HepG2 (cell line): ENCODE results near the gene THOC6. TPM values are rescaled to one million over a fixed set of nuclear protein-coding genes. Genes with fewer than 3 reads are reported as not detected.

Experiments
- ATAC-seq: fragments of 200-7000 bp; cut with Tn5 transposase; 3 replicates; pipeline ENCODE4 v1.9.1; 2020; ENCODE audit warnings: mild to moderate bottlenecking, moderate library complexity
- BruUV-seq: library from RNA; stranded (reverse); fragments of 400-500 nt; replicated peaks from 2 replicates; lab custom pipeline; 2021; lab: Mats Ljungman, UMichigan
- CTCF ChIA-PET: fragments of 300-600 bp; formaldehyde crosslinking; extraction: SDS; loops from one replicate; lab custom pipeline; 2021; ENCODE audit warnings: low total read pairs, inconsistent platforms, low intra/inter-chr PET ratio; lab: Yijun Ruan, JAX
- POLR2A ChIA-PET: fragments of 350-600 bp; sonication (Branson Sonifier 250); formaldehyde crosslinking; loops from one replicate; lab custom pipeline; 2020; ENCODE audit warnings: antibody characterized with exemption, inconsistent platforms; lab: Yijun Ruan, JAX
- DNase-seq: peaks from one replicate; pipeline ENCODE4 v3.0.0-alpha.2; 2015; ENCODE audit warnings: low spot score
- FAIRE-seq: peaks from 3 replicates; lab custom pipeline; 2011; peaks lifted over from hg19 to GRCh38; lab: Jason Lieb, UNC
- H2AFZ ChIP-seq: one replicate; pipeline ENCODE4 v1.6.1; 2011; ENCODE audit warnings: low read length, inconsistent platforms
- H3K27ac ChIP-seq: fragments of 300-600 bp; 3 replicates; pipeline ENCODE4 v1.8.0; 2011; ENCODE audit warnings: mixed run types, mild to moderate bottlenecking, mixed read lengths, low read length, inconsistent platforms; ENCODE audit not compliant: insufficient read depth; ENCODE audit errors: extremely low read length
- H3K27me3 ChIP-seq, 2 experiments: fragments of 200-600 bp in 1 of 2; 2 replicates in 1 of 2; 3 replicates in 1 of 2; pipeline versions ENCODE4 v1.6.0 to v1.8.0; 2011; ENCODE audit warnings: low read length in 2 of 2, mild to moderate bottlenecking in 2 of 2, moderate library complexity in 2 of 2, inconsistent platforms in 1 of 2; ENCODE audit not compliant: insufficient read depth in 2 of 2, control insufficient read depth in 1 of 2
- H3K36me3 ChIP-seq, 2 experiments: fragments of 200-600 bp in 1 of 2; replicated peaks in 1 of 2; 2 replicates in 1 of 2; 3 replicates in 1 of 2; pipeline versions ENCODE4 v1.5.1 to v1.8.0; 2011; ENCODE audit warnings: low read length in 2 of 2, inconsistent platforms in 1 of 2; ENCODE audit not compliant: insufficient read depth in 2 of 2, control insufficient read depth in 1 of 2
- H3K4me1 ChIP-seq: 2 replicates; pipeline ENCODE4 v1.5.1; 2012; ENCODE audit warnings: low read length, inconsistent platforms; ENCODE audit not compliant: insufficient read depth
- H3K4me2 ChIP-seq: 2 replicates; pipeline ENCODE4 v1.6.0; 2011; ENCODE audit warnings: low read depth, low read length, inconsistent platforms
- H3K4me3 ChIP-seq, 3 experiments: fragments of 200-600 bp in 1 of 3; sonication (generic), shearing (Covaris generic) in 1 of 3; replicated peaks in 1 of 3; 2 replicates each; pipeline ENCODE4 v1.5.1; 2011 to 2016; ENCODE audit warnings: low read length in 3 of 3, inconsistent platforms in 2 of 3, low read depth in 2 of 3, mild to moderate bottlenecking in 2 of 3, control low read depth in 1 of 3, mixed read lengths in 1 of 3; ENCODE audit not compliant: insufficient read depth in 1 of 3
- H3K79me2 ChIP-seq: one replicate; pipeline ENCODE4 v1.6.1; 2011; ENCODE audit warnings: low read length, inconsistent platforms; ENCODE audit not compliant: insufficient read depth
- H3K9ac ChIP-seq: 2 replicates; pipeline ENCODE4 v1.6.0; 2011; ENCODE audit warnings: mild to moderate bottlenecking, low read depth, low read length, inconsistent platforms; ENCODE audit not compliant: insufficient read depth
- H3K9me3 ChIP-seq: 2 replicates; pipeline ENCODE4 v1.5.1; 2012; ENCODE audit warnings: mild to moderate bottlenecking, low read length
- H4K20me1 ChIP-seq: 2 replicates; pipeline ENCODE4 v1.6.0; 2011; ENCODE audit warnings: inconsistent platforms, mild to moderate bottlenecking, low read length, moderate library complexity; ENCODE audit not compliant: insufficient read depth
- AHR ChIP-seq: IDR thresholded peaks from 2 replicates; pipeline ENCODE4 v1.6.1; 2018; ENCODE audit warnings: missing genetic modification reagents, missing compliant biosample characterization
- ELF4 ChIP-seq: sonication (generic); formaldehyde crosslinking; IDR thresholded peaks from 2 replicates; pipeline ENCODE4 v1.5.0; 2020; ENCODE audit warnings: missing genetic modification reagents, mild to moderate bottlenecking, moderate library complexity, borderline replicate concordance
- MAZ ChIP-seq, 2 experiments: sonication (generic) in 1 of 2; formaldehyde crosslinking in 1 of 2; IDR thresholded peaks; 2 replicates each; pipeline versions ENCODE4 v1.5.0 to v1.6.1; 2012 to 2020; ENCODE audit warnings: low read depth in 2 of 2, mild to moderate bottlenecking in 2 of 2, borderline replicate concordance in 1 of 2, improper control_type of control experiment in 1 of 2, low read length in 1 of 2, missing genetic modification reagents in 1 of 2, moderate library complexity in 1 of 2
- PHF5A ChIP-seq: IDR thresholded peaks from one replicate; pipeline ENCODE4 v1.6.1; 2018; ENCODE audit warnings: low read depth, missing genetic modification reagents; ENCODE audit not compliant: unreplicated experiment
- SP4 ChIP-seq: sonication (generic); formaldehyde crosslinking; IDR thresholded peaks from 2 replicates; pipeline ENCODE4 v1.8.1; 2023; ENCODE audit warnings: mild to moderate bottlenecking, missing genetic modification reagents
- ZC3H4 ChIP-seq: sonication (generic); formaldehyde crosslinking; IDR thresholded peaks from 2 replicates; pipeline ENCODE4 v1.4.0; 2020; ENCODE audit warnings: missing genetic modification reagents, borderline replicate concordance
- ZNF547 ChIP-seq: sonication (generic); formaldehyde crosslinking; IDR thresholded peaks from 2 replicates; pipeline ENCODE4 v1.5.1; 2020; ENCODE audit warnings: mild to moderate bottlenecking, missing genetic modification reagents
- WGBS: methylation state at CpG from one replicate; pipeline ENCODE4 v1.1.6; 2017; ENCODE audit warnings: low lambda C conversion rate; 5-methylcytosine and 5-hydroxymethylcytosine counted together
- in situ Hi-C: cut with HindIII; loops from 2 replicates; pipeline ENCODE4 v1.10.0; 2017; ENCODE audit warnings: low pct_unique_long_range_greater_than_20kb; ENCODE audit not compliant: extremely low pct_ligation_motif_present
- intact Hi-C: fragments of 100-400 bp; cut with micrococcal nuclease; formaldehyde crosslinking; loops from one replicate; pipeline ENCODE4 v1.10.0; 2022; ENCODE audit not compliant: unreplicated experiment
- polyA plus RNA-seq, 8 experiments: library from polyadenylated mRNA; depleted of rRNA in 3 of 8; stranded (reverse) in 7 of 8; unstranded in 1 of 8; fragments of >200 nt; fragmentation: Illumina TruSeq in 4 of 8; extraction: Trizol in 4 of 8; gene quantifications; 2 replicates each; pipeline versions ENCODE4 v1.2.1 to v1.2.3, GENCODE V29; 2011 to 2016; ENCODE audit warnings: low read depth in 4 of 8, missing spikeins in 1 of 8, mixed read lengths in 1 of 8; ENCODE audit not compliant: insufficient read depth in 1 of 8
- total RNA-seq, 5 experiments: library from RNA; depleted of rRNA; stranded (reverse); fragments of >200 nt; fragmentation: Illumina TruSeq; extraction: Trizol; gene quantifications; 2 replicates each; pipeline ENCODE4 v1.2.3, GENCODE V29; 2016; ENCODE audit warnings: low read depth in 1 of 5
- TF ChIP-seq, protein P1 (sequence below): sonication (generic); formaldehyde crosslinking; IDR thresholded peaks from 2 replicates; pipeline ENCODE4 v1.4.0; 2020; ENCODE audit warnings: missing genetic modification reagents
- TF ChIP-seq, protein P2 (sequence below): sonication (generic); formaldehyde crosslinking; IDR thresholded peaks from 2 replicates; pipeline ENCODE4 v1.4.0; 2020; ENCODE audit warnings: mild to moderate bottlenecking, missing genetic modification reagents, borderline replicate concordance
- TF ChIP-seq, protein P3 (sequence below): sonication (generic); formaldehyde crosslinking; IDR thresholded peaks from 2 replicates; pipeline ENCODE4 v1.9.0; 2022; ENCODE audit warnings: low read depth, missing genetic modification reagents

The THOC6 gene
- total and polyA plus RNA-seq, 2 of the 13 experiments (the other 11 are each of a cell fraction or from before 2014, with no cell fraction given) = 32.1 to 37.0 TPM

DNA sequence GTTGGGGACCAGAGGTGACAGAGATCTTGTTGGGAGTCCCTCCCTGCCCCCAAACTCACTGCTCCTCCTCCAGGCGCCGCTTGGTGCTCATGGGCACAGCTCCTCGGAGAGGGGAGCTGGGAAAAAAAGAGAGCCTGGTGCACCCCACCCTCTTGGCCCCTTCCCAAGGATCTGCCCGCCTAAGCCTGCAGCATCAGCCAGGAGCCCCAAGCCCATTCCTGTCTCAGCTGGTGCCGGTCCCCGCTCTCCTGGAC, 493 bp upstream of the THOC6 start (continued):
- TF ChIP-seq, protein P1, sequence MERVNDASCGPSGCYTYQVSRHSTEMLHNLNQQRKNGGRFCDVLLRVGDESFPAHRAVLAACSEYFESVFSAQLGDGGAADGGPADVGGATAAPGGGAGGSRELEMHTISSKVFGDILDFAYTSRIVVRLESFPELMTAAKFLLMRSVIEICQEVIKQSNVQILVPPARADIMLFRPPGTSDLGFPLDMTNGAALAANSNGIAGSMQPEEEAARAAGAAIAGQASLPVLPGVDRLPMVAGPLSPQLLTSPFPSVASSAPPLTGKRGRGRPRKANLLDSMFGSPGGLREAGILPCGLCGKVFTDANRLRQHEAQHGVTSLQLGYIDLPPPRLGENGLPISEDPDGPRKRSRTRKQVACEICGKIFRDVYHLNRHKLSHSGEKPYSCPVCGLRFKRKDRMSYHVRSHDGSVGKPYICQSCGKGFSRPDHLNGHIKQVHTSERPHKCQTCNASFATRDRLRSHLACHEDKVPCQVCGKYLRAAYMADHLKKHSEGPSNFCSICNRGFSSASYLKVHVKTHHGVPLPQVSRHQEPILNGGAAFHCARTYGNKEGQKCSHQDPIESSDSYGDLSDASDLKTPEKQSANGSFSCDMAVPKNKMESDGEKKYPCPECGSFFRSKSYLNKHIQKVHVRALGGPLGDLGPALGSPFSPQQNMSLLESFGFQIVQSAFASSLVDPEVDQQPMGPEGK (CRISPR knock-in tag) = 0 out of 2 replicates have a peak, but pooled peaks have one; percentile 3
- TF ChIP-seq PHF5A (peak; percentile 4), ZC3H4 (0 out of 2 replicates have a peak, but pooled peaks have one; percentile 28)

DNA sequence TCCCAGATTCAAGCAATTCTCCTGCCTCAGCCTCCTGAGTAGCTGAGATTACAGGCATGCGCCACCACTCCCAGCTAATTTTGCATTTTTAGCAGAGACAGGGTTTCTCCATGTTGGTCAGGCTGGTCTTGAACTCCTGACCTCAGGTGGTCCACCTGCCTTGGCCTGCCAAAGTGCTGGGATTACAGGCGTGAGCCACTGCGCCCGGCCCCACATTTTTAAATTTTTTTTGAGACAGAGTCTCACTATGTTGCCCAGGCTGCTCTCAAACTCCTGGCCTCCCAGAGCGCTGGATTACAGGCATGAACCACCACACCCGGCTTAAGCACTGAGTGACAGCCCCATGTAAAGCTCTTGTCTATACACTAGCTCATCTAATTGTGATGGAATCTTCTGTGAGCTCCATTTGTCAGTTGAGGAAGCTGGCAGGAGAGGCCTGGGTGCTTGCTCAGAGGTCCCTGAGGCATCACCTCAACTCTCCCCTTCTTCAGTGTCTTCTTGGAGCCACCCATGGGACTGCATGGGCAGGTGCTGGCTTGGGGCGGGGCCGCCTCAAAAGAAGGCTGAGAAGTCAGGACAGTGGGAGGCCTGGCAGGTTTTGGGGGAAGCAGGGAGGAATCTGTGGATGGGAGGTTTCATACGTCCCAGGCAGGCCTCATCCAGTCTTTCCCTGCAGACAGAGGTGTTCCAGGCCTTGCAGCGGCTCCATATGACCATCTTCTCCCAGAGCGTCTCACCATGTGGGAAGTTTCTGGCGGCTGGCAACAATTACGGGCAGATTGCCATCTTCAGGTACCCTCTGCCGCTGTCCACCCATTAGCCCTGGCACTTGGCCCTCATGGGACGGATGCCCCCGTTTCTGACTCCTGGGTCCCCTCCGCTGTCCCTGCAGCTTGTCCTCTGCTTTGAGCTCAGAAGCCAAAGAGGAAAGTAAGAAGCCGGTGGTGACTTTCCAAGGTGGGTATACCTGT, 1.5 kb downstream of the THOC6 start:
- Histone ChIP-seq H3K27me3 (peaks cover 2 to 19% of the 10 kb centered on the region in 2 experiments), H3K27ac (no peak overlapping the region), H2AFZ (no peak overlapping the region)
- no TSS peak for BruUV-seq
- WGBS = 98% methylated on average over 17 of the region's 18 CpGs
- FAIRE-seq = no peak
- TF ChIP-seq, protein P2, sequence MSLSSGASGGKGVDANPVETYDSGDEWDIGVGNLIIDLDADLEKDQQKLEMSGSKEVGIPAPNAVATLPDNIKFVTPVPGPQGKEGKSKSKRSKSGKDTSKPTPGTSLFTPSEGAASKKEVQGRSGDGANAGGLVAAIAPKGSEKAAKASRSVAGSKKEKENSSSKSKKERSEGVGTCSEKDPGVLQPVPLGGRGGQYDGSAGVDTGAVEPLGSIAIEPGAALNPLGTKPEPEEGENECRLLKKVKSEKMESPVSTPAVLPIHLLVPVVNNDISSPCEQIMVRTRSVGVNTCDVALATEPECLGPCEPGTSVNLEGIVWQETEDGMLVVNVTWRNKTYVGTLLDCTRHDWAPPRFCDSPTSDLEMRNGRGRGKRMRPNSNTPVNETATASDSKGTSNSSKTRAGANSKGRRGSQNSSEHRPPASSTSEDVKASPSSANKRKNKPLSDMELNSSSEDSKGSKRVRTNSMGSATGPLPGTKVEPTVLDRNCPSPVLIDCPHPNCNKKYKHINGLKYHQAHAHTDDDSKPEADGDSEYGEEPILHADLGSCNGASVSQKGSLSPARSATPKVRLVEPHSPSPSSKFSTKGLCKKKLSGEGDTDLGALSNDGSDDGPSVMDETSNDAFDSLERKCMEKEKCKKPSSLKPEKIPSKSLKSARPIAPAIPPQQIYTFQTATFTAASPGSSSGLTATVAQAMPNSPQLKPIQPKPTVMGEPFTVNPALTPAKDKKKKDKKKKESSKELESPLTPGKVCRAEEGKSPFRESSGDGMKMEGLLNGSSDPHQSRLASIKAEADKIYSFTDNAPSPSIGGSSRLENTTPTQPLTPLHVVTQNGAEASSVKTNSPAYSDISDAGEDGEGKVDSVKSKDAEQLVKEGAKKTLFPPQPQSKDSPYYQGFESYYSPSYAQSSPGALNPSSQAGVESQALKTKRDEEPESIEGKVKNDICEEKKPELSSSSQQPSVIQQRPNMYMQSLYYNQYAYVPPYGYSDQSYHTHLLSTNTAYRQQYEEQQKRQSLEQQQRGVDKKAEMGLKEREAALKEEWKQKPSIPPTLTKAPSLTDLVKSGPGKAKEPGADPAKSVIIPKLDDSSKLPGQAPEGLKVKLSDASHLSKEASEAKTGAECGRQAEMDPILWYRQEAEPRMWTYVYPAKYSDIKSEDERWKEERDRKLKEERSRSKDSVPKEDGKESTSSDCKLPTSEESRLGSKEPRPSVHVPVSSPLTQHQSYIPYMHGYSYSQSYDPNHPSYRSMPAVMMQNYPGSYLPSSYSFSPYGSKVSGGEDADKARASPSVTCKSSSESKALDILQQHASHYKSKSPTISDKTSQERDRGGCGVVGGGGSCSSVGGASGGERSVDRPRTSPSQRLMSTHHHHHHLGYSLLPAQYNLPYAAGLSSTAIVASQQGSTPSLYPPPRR (CRISPR knock-in tag) = no peak
- TF ChIP-seq AHR (CRISPR knock-in tag) (no peak), MAZ (IDR thresholded peaks at IDR 0.05; ENCODE audit: borderline replicate concordance, low read depth, low read length) (no peak), MAZ (CRISPR knock-in tag; IDR thresholded peaks at IDR 0.05; ENCODE audit: low read depth) (no peak), SP4 (no peak), ZNF547 (CRISPR knock-in tag) (no peak), ELF4 (CRISPR knock-in tag) (no peak)
- TF ChIP-seq, protein P3, sequence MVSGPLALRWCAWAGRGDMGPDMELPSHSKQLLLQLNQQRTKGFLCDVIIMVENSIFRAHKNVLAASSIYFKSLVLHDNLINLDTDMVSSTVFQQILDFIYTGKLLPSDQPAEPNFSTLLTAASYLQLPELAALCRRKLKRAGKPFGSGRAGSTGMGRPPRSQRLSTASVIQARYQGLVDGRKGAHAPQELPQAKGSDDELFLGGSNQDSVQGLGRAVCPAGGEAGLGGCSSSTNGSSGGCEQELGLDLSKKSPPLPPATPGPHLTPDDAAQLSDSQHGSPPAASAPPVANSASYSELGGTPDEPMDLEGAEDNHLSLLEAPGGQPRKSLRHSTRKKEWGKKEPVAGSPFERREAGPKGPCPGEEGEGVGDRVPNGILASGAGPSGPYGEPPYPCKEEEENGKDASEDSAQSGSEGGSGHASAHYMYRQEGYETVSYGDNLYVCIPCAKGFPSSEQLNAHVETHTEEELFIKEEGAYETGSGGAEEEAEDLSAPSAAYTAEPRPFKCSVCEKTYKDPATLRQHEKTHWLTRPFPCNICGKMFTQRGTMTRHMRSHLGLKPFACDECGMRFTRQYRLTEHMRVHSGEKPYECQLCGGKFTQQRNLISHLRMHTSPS (CRISPR knock-in tag) = no peak
- TF ChIP-seq, all 625 proteins: peak for 0
- Histone ChIP-seq H3K4me1 (peaks cover 52% of the 10 kb centered on the region), H3K79me2 (peaks cover 5% of the 10 kb centered on the region), H3K4me2 (no peak overlapping the region; the same call in 1 of the 2 replicates), H3K9ac (no peak overlapping the region), H3K4me3 (no peak overlapping the region), H3K9me3 (no peaks in the 10 kb centered on the region), H4K20me1 (peaks cover 31% of the 10 kb centered on the region; the same call in 1 of the 2 replicates), H3K36me3 (peaks cover 16 to 17% of the 10 kb centered on the region in 2 experiments; a peak in 4 of 5 replicates)
- ChIA-PET CTCF (no interaction called here), POLR2A (interaction anchor here (0.9 to 18.8 kb wide), 3 partner anchors 16 to 104 kb away, joined by 4 to 750 read pairs (median 48); partner anchors contain the start of genes CLDN9 and PKMYT1)
- in situ Hi-C loops (no loop called here), intact Hi-C loops (no loop called here)
- DNase-seq = no peak
- ATAC-seq = no peak
